OCI-LY1 (cell line): ENCODE data around the gene HLF.

ENCODE experiments used
- H2AFZ ChIP-seq: fragments of 200-600 bp; sonication (generic), shearing (Covaris generic); 2 replicates; pipeline ENCODE4 v1.6.0; 2014; ENCODE audit warnings: antibody characterized with exemption, mild to moderate bottlenecking, low read length
- H3F3A ChIP-seq: fragments of 200-600 bp; sonication (generic), shearing (Covaris generic); 2 replicates; pipeline ENCODE4 v1.6.0; 2014; ENCODE audit warnings: mild to moderate bottlenecking, antibody characterized with exemption, low read length, moderate library complexity; ENCODE audit not compliant: insufficient read depth
- H3K27ac ChIP-seq: fragments of 200-600 bp; sonication (generic); 2 replicates; pipeline ENCODE4 v1.5.1; 2014; ENCODE audit warnings: low read length, mixed run types, mild to moderate bottlenecking, low read depth; ENCODE audit not compliant: poor library complexity, severe bottlenecking
- H3K27me3 ChIP-seq: fragments of 200-600 bp; sonication (generic); 2 replicates; pipeline ENCODE4 v1.6.0; 2014; ENCODE audit warnings: antibody characterized with exemption, mild to moderate bottlenecking, low read length, moderate library complexity; ENCODE audit not compliant: insufficient read depth
- H3K36me3 ChIP-seq: fragments of 200-600 bp; sonication (generic); 2 replicates; pipeline ENCODE4 v1.6.1; 2014; ENCODE audit warnings: mild to moderate bottlenecking, antibody characterized with exemption, low read length, moderate library complexity, mixed read lengths; ENCODE audit not compliant: insufficient read depth
- H3K4me1 ChIP-seq: fragments of 200-600 bp; sonication (generic); 2 replicates; pipeline ENCODE4 v1.5.1; 2014; ENCODE audit warnings: mild to moderate bottlenecking, low read length, moderate library complexity; ENCODE audit not compliant: insufficient read depth, severe bottlenecking
- H3K4me2 ChIP-seq: fragments of 200-600 bp; sonication (generic), shearing (Covaris generic); 2 replicates; pipeline ENCODE4 v1.6.1; 2014; ENCODE audit warnings: low read length
- H3K4me3 ChIP-seq: fragments of 200-600 bp; sonication (generic); 2 replicates; pipeline ENCODE4 v1.5.1; 2014; ENCODE audit warnings: low read length, low read depth, mild to moderate bottlenecking, mixed read lengths; ENCODE audit not compliant: poor library complexity, severe bottlenecking
- H3K79me2 ChIP-seq: fragments of 200-600 bp; shearing (Covaris generic); 2 replicates; pipeline ENCODE4 v1.6.1; 2016; ENCODE audit warnings: mixed run types, low read length, mixed read lengths; ENCODE audit not compliant: insufficient read depth
- H3K9ac ChIP-seq: fragments of 200-600 bp; sonication (generic), shearing (Covaris generic); 2 replicates; pipeline ENCODE4 v1.6.1; 2014; ENCODE audit warnings: mild to moderate bottlenecking, low read length, mixed read lengths
- H3K9me2 ChIP-seq: fragments of 200-600 bp; sonication (generic), shearing (Covaris generic); 2 replicates; pipeline ENCODE4 v1.6.1; 2014; ENCODE audit warnings: low read depth, mild to moderate bottlenecking, low read length, mixed read lengths
- H3K9me3 ChIP-seq: fragments of 200-600 bp; shearing (Covaris generic); 2 replicates; pipeline ENCODE4 v1.6.1; 2014; ENCODE audit warnings: low read length, mixed read lengths
- H4K20me1 ChIP-seq: fragments of 200-600 bp; sonication (generic), shearing (Covaris generic); 2 replicates; pipeline ENCODE4 v1.6.0; 2016; ENCODE audit warnings: mild to moderate bottlenecking, low read length; ENCODE audit not compliant: insufficient read depth
- EZH2 ChIP-seq: fragments of 200-600 bp; sonication (generic), shearing (Covaris generic); IDR thresholded peaks from 2 replicates; pipeline ENCODE4 v1.8.0; 2017; ENCODE audit warnings: borderline replicate concordance, mixed run types, mild to moderate bottlenecking, antibody characterized with exemption, low read length, moderate library complexity, mixed read lengths
- TF ChIP-seq, protein P1 (sequence below): fragments of 200-600 bp; sonication (generic), shearing (Covaris generic); IDR thresholded peaks from 2 replicates; pipeline ENCODE4 v1.5.1; 2017; ENCODE audit warnings: mild to moderate bottlenecking, antibody characterized with exemption, low read length, moderate library complexity, mixed read lengths

The HLF gene

DNA sequence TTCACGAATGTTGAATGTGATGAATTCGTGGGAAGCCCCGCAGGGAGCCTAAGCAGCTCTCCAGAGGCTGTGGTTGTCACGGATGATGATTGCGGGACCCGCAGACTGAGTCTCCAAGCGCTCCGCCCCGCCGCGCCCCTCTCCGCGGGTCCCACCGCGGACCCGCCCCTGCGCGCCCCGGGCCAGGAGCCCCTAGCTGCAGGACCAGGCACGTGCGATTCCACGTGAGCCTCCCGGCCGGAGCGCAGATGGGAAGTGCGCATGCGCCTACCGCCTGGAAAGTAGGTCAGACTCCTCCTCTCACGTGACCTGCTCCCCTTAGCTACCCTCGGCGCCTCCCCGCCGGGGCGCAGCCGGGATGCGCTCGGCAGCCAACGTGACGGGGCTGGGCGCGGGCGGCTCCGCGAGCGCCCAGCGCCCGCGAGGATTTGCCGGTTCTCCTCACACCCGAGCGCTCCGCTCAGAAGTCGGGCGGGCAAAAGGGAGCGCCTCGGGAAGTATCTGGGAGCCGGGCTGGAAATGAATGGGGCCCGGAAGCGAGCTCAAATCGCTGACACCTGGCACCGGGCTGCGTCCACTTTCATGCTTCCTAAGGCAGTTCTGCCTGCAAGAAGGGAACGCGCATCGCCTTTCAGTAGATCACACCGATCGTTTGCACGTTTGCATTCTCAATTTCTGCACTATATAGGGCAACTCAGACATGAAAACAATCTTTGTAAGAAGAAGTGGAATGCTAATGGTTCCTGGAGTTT is 26.4 kb upstream of the HLF start:
- H3K36me3 ChIP-seq = no peaks in the 10 kb centered on the region
- H3K27ac ChIP-seq = no peak overlapping the region

DNA sequence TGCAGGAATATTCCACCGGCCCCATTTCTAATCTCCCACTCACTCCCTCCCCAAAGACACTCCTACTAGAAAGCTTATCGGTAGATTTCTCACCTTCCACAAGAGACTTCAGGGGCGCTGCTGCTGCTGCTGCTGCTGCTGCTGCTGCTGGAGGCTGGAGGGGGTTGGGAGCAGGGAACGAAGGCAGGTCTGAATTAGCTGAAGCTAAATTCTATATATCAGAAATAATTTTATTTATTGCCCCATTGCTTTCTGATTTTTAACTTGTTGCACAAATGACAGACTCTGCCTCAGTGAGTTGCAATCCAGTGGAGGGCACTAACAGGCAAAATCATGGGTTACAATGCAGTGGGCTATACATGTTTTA is 25.8 kb upstream of the HLF start:
- Histone ChIP-seq H2AFZ (no peak overlapping the region), H3K27ac (no peak overlapping the region), H3K9me3 (no peaks in the 10 kb centered on the region), H3K4me1 (no peaks in the 10 kb centered on the region), H3K27me3 (no peaks in the 10 kb centered on the region), H3K4me3 (no peak overlapping the region), H3F3A (no peaks in the 10 kb centered on the region), H3K9me2 (no peaks in the 10 kb centered on the region), H3K4me2 (no peak overlapping the region), H4K20me1 (no peaks in the 10 kb centered on the region), H3K36me3 (no peaks in the 10 kb centered on the region), H3K9ac (no peak overlapping the region), H3K79me2 (no peaks in the 10 kb centered on the region)
- no peak for TF ChIP-seq EZH2
- TF ChIP-seq, protein P1, sequence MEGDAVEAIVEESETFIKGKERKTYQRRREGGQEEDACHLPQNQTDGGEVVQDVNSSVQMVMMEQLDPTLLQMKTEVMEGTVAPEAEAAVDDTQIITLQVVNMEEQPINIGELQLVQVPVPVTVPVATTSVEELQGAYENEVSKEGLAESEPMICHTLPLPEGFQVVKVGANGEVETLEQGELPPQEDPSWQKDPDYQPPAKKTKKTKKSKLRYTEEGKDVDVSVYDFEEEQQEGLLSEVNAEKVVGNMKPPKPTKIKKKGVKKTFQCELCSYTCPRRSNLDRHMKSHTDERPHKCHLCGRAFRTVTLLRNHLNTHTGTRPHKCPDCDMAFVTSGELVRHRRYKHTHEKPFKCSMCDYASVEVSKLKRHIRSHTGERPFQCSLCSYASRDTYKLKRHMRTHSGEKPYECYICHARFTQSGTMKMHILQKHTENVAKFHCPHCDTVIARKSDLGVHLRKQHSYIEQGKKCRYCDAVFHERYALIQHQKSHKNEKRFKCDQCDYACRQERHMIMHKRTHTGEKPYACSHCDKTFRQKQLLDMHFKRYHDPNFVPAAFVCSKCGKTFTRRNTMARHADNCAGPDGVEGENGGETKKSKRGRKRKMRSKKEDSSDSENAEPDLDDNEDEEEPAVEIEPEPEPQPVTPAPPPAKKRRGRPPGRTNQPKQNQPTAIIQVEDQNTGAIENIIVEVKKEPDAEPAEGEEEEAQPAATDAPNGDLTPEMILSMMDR = no peak

More for the DNA sequence above, 26.4 kb upstream of the HLF start:
- Histone ChIP-seq H4K20me1 (no peaks in the 10 kb centered on the region), H2AFZ (no peak overlapping the region), H3F3A (no peaks in the 10 kb centered on the region), H3K9me2 (no peaks in the 10 kb centered on the region), H3K4me2 (no peak overlapping the region), H3K9me3 (no peaks in the 10 kb centered on the region), H3K4me3 (no peak overlapping the region), H3K79me2 (no peaks in the 10 kb centered on the region), H3K27me3 (no peaks in the 10 kb centered on the region), H3K4me1 (no peaks in the 10 kb centered on the region), H3K9ac (no peak overlapping the region)
- TF ChIP-seq EZH2 = no peak
- TF ChIP-seq, protein P1 = no peak

DNA sequence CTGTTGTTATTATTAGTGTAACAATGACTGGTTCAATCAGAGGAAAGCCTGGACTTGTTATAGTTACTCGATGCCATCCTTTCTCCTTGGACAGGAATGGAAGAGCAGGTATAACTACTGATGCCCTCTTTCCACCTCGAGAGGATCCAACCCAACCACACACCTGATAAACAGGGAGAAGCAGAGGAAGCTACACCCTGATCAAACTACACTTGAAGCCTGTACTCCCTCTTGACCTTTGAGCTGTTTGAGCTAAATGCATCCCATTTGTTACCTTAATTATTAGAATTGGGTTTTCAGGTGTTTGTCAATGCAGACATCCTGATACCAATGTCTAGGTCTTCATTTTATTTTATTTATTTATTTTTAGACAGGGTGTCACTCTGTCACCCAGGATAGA is 23.7 kb upstream of the HLF start:
- Histone ChIP-seq H3K9ac (no peak overlapping the region), H4K20me1 (no peaks in the 10 kb centered on the region), H3K9me2 (no peaks in the 10 kb centered on the region), H2AFZ (no peak overlapping the region), H3K27me3 (no peaks in the 10 kb centered on the region), H3K36me3 (no peaks in the 10 kb centered on the region), H3F3A (no peaks in the 10 kb centered on the region), H3K9me3 (no peaks in the 10 kb centered on the region), H3K27ac (no peak overlapping the region), H3K4me1 (no peaks in the 10 kb centered on the region), H3K79me2 (no peaks in the 10 kb centered on the region), H3K4me2 (no peak overlapping the region), H3K4me3 (no peak overlapping the region)
- TF ChIP-seq, protein P1 = no peak
- no peak for TF ChIP-seq EZH2
